ENCODE data around the gene WDR6. TPM values are rescaled to one million over a fixed set of nuclear protein-coding genes. Genes with fewer than 3 reads are reported as not detected.

WDR6 gene
- total and polyA plus RNA-seq, 2 experiments from 2014 or later = 76.5 to 156 TPM

DNA sequence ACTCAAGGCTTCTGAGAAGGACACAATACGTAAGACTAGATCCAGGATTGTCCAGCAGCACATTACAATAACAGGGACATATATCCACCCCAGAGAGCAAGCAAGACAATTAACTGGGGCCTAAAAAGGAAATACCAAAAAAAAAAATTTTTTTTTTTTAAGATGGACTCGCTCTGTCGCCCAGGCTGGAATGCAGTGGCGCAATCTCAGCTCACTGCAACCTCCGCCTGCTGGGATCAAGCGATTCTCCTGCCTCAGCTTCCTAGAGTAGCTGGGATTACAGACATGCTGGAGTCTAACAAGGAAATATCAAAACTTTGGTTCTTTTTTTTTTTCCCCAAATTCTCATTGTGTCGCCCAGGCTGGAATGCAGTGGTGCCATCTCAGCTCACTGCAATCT lies 50.8 kb downstream of the WDR6 start (continued):
- TF ChIP-seq ZNF462 (CRISPR knock-in tag; IDR thresholded peaks at IDR 0.05) = no peak
- TF ChIP-seq ETS1 (IDR thresholded peaks at IDR 0.05) = no peak
- no peak for TF ChIP-seq ZNF114 (CRISPR knock-in tag; IDR thresholded peaks at IDR 0.05)
- TF ChIP-seq CREB1 (CRISPR knock-in tag; IDR thresholded peaks at IDR 0.05; ENCODE audit: low read depth) = no peak

MicroRNA genes within 50 kb of the gene (microRNA counts, 767-probe panel; counts per million panel counts)
- microRNA hsa-miR-191-5p (12,234 counts per million, percentile 85 among the panel's probes with 10 or more counts), microRNA hsa-miR-425-5p (not detected)

Small RNAs within 50 kb of the gene (microRNA-seq; reads per million reads assigned to microRNA genes)
- gene MIR191 = 1,978 reads per million, percentile 94 among the genes with 10 or more reads in this experiment
- 895 reads per million, percentile 91 among the genes with 10 or more reads in this experiment for gene MIR425

Small RNAs within 50 kb of the gene (small RNA-seq; reads per million reads assigned to genes)
- gene MIR191 (ENCODE audit: low replicate concordance) (1,752 reads per million, percentile 100 among the genes with 10 or more reads in this experiment), gene MIR425 (ENCODE audit: low replicate concordance) (19.6 reads per million, percentile 98 among the genes with 10 or more reads in this experiment)

Other genes starting within 250 kb of the WDR6 start
- gene PRKAR2A, start 159.5 kb upstream of the WDR6 start, total RNA-seq (2014; rRNA removed; shearing (Covaris generic)) = 25.8 and 30.2 TPM in 2 replicates
- 13.5 and 14.5 TPM in 2 replicates for gene PRKAR2A, start 159.5 kb upstream of the WDR6 start, polyA plus RNA-seq (2016; fragmentation: Nextera tagmentation; extraction: Ambion mirVana)
- gene SLC25A20, start 108.5 kb upstream of the WDR6 start, total RNA-seq (2014; rRNA removed; shearing (Covaris generic)) = 4.3 and 4.4 TPM in 2 replicates
- 3.0 TPM in 2 replicates for gene SLC25A20, start 108.5 kb upstream of the WDR6 start, polyA plus RNA-seq (2016; fragmentation: Nextera tagmentation; extraction: Ambion mirVana)
- 83.0 and 118 TPM in 2 replicates for gene ARIH2, start 88.5 kb upstream of the WDR6 start, total RNA-seq (2014; rRNA removed; shearing (Covaris generic))
- 70.3 and 76.4 TPM in 2 replicates for gene ARIH2, start 88.5 kb upstream of the WDR6 start, polyA plus RNA-seq (2016; fragmentation: Nextera tagmentation; extraction: Ambion mirVana)
- gene P4HTM, start 17.1 kb upstream of the WDR6 start, total RNA-seq (2014; rRNA removed; shearing (Covaris generic)) = 22.1 and 28.7 TPM in 2 replicates
- gene P4HTM, start 17.1 kb upstream of the WDR6 start, polyA plus RNA-seq (2016; fragmentation: Nextera tagmentation; extraction: Ambion mirVana) = 15.9 and 17.9 TPM in 2 replicates
- gene DALRD3, start 11.2 kb downstream of the WDR6 start, total RNA-seq (2014; rRNA removed; shearing (Covaris generic)) = 38.0 and 57.7 TPM in 2 replicates
- gene DALRD3, start 11.2 kb downstream of the WDR6 start, polyA plus RNA-seq (2016; fragmentation: Nextera tagmentation; extraction: Ambion mirVana) = 31.0 and 31.3 TPM in 2 replicates
- 32.3 and 49.9 TPM in 2 replicates for gene NDUFAF3, start 14.7 kb downstream of the WDR6 start, total RNA-seq (2014; rRNA removed; shearing (Covaris generic))
- 118 and 122 TPM in 2 replicates for gene NDUFAF3, start 14.7 kb downstream of the WDR6 start, polyA plus RNA-seq (2016; fragmentation: Nextera tagmentation; extraction: Ambion mirVana)
- gene IMPDH2, start 22.0 kb downstream of the WDR6 start, total RNA-seq (2014; rRNA removed; shearing (Covaris generic)) = 297 and 314 TPM in 2 replicates
- 198 and 216 TPM in 2 replicates for gene IMPDH2, start 22.0 kb downstream of the WDR6 start, polyA plus RNA-seq (2016; fragmentation: Nextera tagmentation; extraction: Ambion mirVana)
- gene QRICH1, start 86.7 kb downstream of the WDR6 start, total RNA-seq (2014; rRNA removed; shearing (Covaris generic)) = 114 and 149 TPM in 2 replicates
- 66.9 and 71.2 TPM in 2 replicates for gene QRICH1, start 86.7 kb downstream of the WDR6 start, polyA plus RNA-seq (2016; fragmentation: Nextera tagmentation; extraction: Ambion mirVana)
- 301 and 373 TPM in 2 replicates for gene QARS1, start 97.4 kb downstream of the WDR6 start, total RNA-seq (2014; rRNA removed; shearing (Covaris generic))
- 173 and 189 TPM in 2 replicates for gene QARS1, start 97.4 kb downstream of the WDR6 start, polyA plus RNA-seq (2016; fragmentation: Nextera tagmentation; extraction: Ambion mirVana)
- gene USP19, start 113.4 kb downstream of the WDR6 start, total RNA-seq (2014; rRNA removed; shearing (Covaris generic)) = 56.9 and 62.0 TPM in 2 replicates
- gene USP19, start 113.4 kb downstream of the WDR6 start, polyA plus RNA-seq (2016; fragmentation: Nextera tagmentation; extraction: Ambion mirVana) = 13.2 and 14.0 TPM in 2 replicates
- 106 and 154 TPM in 2 replicates for gene LAMB2, start 125.7 kb downstream of the WDR6 start, total RNA-seq (2014; rRNA removed; shearing (Covaris generic))
- gene LAMB2, start 125.7 kb downstream of the WDR6 start, polyA plus RNA-seq (2016; fragmentation: Nextera tagmentation; extraction: Ambion mirVana) = 71.0 and 71.3 TPM in 2 replicates
- gene CCDC71, start 158.9 kb downstream of the WDR6 start, total RNA-seq (2014; rRNA removed; shearing (Covaris generic)) = 37.4 and 44.2 TPM in 2 replicates
- gene CCDC71, start 158.9 kb downstream of the WDR6 start, polyA plus RNA-seq (2016; fragmentation: Nextera tagmentation; extraction: Ambion mirVana) = 1.9 and 2.6 TPM in 2 replicates
- 11.1 and 15.0 TPM in 2 replicates for gene KLHDC8B, start 164.2 kb downstream of the WDR6 start, total RNA-seq (2014; rRNA removed; shearing (Covaris generic))
- 4.7 and 5.5 TPM in 2 replicates for gene KLHDC8B, start 164.2 kb downstream of the WDR6 start, polyA plus RNA-seq (2016; fragmentation: Nextera tagmentation; extraction: Ambion mirVana)